ENCODE data around the gene ANKRD10. TPM values are rescaled to one million over a fixed set of nuclear protein-coding genes. Genes with fewer than 3 reads are reported as not detected.
"Not testable (repeated sequence)": the region's sequence is repeated elsewhere in the genome, so short reads cannot be mapped to it uniquely, and the experiment has no call there.

Gene ANKRD10
- total RNA-seq, 4 donors from 2014 or later = 128 to 268 (median 235) TPM

DNA sequence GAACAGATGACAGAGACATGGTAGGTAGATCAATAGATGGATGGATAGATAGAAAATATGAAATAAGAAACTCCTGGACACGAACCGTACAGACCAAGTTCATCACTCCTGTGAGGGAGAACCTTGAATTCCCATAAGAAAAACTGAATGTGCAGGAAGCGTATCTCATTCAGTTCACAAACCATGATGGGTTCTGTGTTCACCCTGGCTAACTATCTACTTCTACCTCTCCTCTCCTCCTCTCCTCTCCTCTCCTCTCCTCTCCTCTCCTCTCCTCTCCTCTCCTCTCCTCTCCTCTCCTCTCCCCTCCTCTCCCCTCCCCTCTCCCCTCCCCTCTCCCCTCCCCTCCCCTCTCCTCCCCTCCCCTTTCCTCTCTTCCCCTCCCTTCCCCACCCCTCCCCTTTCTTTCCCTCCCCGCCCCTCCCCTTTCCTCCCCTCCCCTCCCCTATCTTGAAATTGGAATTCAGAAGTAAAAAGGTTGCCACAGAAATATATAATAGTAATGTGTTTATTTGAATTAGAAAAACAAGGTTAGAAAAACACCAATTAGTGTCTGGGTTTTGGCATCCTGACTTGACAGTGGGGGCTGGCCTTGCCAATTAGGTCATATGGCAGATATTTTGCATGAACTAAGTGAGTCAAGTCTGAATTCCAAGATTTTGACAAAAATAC lies 75.9 kb downstream of the ANKRD10 start:
- Histone ChIP-seq H3K27me3 (no peaks in the 10 kb centered on the region), H3K4me3 (no peak overlapping the region), H3K4me1 (no peaks in the 10 kb centered on the region), H3K36me3 (no peaks in the 10 kb centered on the region), H3K27ac (no peak overlapping the region), H3K9me3 (no peaks in the 10 kb centered on the region)
- no peak for TF ChIP-seq POLR2A (IDR thresholded peaks at IDR 0.05)
- DNase-seq = no peak
- intact Hi-C loops (cut with DNase I; ENCODE audit: low total_unique reads) = no loop called here

DNA sequence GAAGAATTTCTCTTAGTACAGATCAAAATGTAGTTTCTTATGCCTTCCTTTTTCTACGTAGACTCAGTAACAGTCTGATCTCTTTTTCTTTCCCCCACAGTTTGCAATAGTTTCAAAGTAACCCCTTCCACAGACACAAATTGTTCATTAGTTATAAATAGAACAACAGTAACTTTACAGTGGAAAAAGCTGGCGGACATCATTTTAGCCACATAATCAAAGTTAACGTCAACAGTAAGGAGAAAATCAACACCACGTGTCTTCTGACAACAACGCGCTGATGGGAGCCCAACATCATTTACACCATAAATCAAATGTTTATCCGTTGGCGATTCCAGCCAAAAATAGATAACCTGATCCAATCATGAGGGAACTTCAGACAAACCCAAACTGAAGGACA lies 76.8 kb downstream of the ANKRD10 start:
- no peaks in the 10 kb centered on the region for H3K9me3 ChIP-seq
- H3K27ac ChIP-seq = no peak overlapping the region
- H3K4me3 ChIP-seq = no peak overlapping the region
- no peaks in the 10 kb centered on the region for H3K36me3 ChIP-seq
- H3K27me3 ChIP-seq = no peaks in the 10 kb centered on the region
- TF ChIP-seq, protein P1, sequence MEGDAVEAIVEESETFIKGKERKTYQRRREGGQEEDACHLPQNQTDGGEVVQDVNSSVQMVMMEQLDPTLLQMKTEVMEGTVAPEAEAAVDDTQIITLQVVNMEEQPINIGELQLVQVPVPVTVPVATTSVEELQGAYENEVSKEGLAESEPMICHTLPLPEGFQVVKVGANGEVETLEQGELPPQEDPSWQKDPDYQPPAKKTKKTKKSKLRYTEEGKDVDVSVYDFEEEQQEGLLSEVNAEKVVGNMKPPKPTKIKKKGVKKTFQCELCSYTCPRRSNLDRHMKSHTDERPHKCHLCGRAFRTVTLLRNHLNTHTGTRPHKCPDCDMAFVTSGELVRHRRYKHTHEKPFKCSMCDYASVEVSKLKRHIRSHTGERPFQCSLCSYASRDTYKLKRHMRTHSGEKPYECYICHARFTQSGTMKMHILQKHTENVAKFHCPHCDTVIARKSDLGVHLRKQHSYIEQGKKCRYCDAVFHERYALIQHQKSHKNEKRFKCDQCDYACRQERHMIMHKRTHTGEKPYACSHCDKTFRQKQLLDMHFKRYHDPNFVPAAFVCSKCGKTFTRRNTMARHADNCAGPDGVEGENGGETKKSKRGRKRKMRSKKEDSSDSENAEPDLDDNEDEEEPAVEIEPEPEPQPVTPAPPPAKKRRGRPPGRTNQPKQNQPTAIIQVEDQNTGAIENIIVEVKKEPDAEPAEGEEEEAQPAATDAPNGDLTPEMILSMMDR (IDR thresholded peaks at IDR 0.05) = no peak
- no peak for TF ChIP-seq POLR2A (IDR thresholded peaks at IDR 0.05)
- intact Hi-C loops (cut with DNase I; ENCODE audit: low total_unique reads) = no loop called here
- H3K4me1 ChIP-seq = no peaks in the 10 kb centered on the region
- no peak for DNase-seq

DNA sequence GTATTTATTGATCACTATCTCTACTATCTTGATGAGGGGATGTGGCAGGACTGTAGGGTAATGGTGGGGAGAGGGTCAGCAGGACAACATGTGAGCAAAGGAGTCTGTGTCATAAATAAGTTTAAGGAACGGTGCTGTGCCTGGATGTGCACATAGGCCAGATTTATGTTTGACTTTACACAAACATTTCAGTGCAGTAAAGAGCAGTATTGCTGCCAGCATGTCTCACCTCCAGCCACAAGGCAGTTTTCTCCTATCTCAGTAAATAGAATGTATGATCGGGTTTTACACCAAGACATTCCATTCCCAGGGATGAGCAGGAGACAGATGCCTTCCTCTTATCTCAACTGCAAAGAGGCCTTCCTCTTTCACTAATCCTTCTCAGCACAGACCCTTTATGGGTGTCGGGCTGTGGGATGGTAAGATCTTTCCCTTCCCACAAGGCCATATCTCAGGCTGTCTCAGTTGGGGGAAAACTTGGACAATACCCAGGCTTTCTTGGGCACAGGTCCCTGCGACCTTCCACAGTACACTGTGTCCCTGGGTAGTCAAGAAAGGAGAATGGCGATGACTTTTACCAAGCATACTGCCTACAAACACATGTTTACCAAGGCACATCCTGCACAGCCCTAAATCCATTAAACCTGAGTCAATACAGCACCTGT lies 77.3 kb downstream of the ANKRD10 start:
- H3K4me3 ChIP-seq; H3K9me3 ChIP-seq; H3K4me1 ChIP-seq; DNase-seq; H3K27me3 ChIP-seq; H3K36me3 ChIP-seq; intact Hi-C loops (cut with DNase I; ENCODE audit: low total_unique reads); H3K27ac ChIP-seq: not testable (repeated sequence)

DNA sequence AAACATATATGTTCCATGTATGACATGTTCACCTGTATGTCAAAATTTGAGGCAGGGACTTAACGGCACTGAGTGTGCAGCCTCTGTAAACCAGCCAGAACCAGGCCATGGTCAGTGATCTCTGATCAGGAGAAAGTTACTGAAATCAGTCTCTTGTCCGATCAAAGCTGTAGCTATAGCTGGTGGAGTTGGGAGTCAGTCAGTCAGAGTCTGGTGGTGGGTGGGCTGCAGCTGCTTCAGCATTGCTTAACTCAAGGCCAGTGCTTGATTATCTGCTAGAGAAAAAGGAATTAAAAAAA lies 78.3 kb downstream of the ANKRD10 start:
- TF ChIP-seq POLR2A (IDR thresholded peaks at IDR 0.05) = no peak
- TF ChIP-seq, protein P1 (IDR thresholded peaks at IDR 0.05) = no peak
- H3K9me3 ChIP-seq = no peaks in the 10 kb centered on the region
- H3K4me1 ChIP-seq = no peaks in the 10 kb centered on the region
- no peaks in the 10 kb centered on the region for H3K36me3 ChIP-seq
- DNase-seq = no peak
- H3K4me3 ChIP-seq = no peak overlapping the region
- H3K27me3 ChIP-seq = no peaks in the 10 kb centered on the region
- H3K27ac ChIP-seq = no peak overlapping the region
- intact Hi-C loops (cut with DNase I; ENCODE audit: low total_unique reads) = no loop called here

DNA sequence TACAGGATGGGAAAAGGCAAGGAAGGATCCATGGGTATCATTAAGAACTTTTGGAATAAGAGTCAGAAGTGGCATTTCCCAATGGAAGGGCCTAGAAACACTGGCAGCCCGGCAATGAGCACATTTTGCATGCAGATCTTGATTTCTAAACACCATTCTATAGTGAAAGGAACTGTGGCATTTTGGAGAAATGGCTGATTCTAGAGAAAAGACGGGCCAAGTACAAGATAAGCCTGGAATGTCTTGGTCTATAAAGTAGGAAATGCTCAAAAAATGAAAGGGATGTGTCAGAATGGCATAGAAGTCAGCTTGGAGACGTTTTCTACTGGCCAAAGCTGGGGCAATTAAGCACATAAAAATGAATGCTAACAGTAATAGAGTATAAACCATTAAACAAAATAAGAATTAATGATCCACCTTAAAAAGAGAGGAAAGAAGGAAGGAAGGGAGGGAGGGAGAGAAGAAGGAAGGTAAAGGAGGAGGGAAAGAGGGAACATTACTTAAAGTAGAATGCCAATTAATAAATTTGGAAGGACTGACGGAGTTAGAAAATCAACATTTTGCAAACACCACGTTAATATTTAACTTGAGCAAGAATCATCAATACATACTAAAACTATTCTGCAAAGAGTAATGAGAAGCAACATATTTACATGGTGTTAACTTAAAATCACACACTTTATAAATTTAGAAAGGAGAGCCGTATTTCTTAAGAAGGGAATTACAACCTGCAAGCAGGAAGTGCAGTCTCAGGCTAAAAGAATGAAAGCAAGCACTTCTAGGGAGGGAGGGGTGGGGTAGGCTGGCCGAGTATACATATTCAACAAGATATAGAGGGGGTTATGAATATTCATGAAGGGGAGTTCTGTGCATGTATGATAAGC lies 78.9 kb downstream of the ANKRD10 start:
- TF ChIP-seq POLR2A (IDR thresholded peaks at IDR 0.05) = no peak
- TF ChIP-seq, protein P1 (IDR thresholded peaks at IDR 0.05) = no peak
- Histone ChIP-seq H3K4me1 (no peaks in the 10 kb centered on the region), H3K9me3 (no peaks in the 10 kb centered on the region), H3K36me3 (no peaks in the 10 kb centered on the region), H3K27ac (no peak overlapping the region), H3K4me3 (no peak overlapping the region), H3K27me3 (no peaks in the 10 kb centered on the region)
- DNase-seq = no peak
- intact Hi-C loops (cut with DNase I; ENCODE audit: low total_unique reads) = no loop called here

DNA sequence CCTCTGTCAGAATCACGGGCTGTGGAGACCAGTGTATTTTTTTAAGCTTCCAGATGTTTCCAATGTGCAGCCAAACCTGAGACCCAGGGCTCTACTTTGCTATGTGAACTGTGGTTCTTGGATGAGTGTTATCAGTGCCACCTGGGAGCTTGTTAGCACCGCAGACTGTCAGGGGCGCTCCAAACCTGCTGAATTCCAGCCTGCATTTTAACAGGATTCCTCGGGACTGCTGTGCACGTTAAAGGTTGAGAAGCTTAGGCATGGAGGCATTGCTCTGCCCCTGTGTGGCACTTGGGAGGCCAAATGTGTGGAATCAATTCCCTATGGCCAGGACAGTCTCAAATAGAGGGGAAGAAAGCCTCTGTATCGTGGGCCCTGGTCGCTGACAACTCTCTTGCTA lies 80.3 kb downstream of the ANKRD10 start:
- no peaks in the 10 kb centered on the region for H3K36me3 ChIP-seq
- no peak for TF ChIP-seq POLR2A (IDR thresholded peaks at IDR 0.05)
- TF ChIP-seq, protein P1 (IDR thresholded peaks at IDR 0.05) = no peak
- H3K4me3 ChIP-seq = no peak overlapping the region
- no peak overlapping the region for H3K27ac ChIP-seq
- no peak for DNase-seq
- intact Hi-C loops (cut with DNase I; ENCODE audit: low total_unique reads) = no loop called here
- no peaks in the 10 kb centered on the region for H3K4me1 ChIP-seq
- no peaks in the 10 kb centered on the region for H3K9me3 ChIP-seq
- H3K27me3 ChIP-seq = no peaks in the 10 kb centered on the region
